KG1 (cell line): Measurements from ENCODE around the gene MOB2.

Experiments used
- DNase-seq: peaks from one replicate; lab custom pipeline; 2025; lab: John Stamatoyannopoulos, UW

Gene MOB2

GRCh38 chr11:1470681-1471611 lies 15.6 kb downstream of the MOB2 start:
- no peak for DNase-seq

GRCh38 chr11:1469911-1470680 lies 16.5 kb downstream of the MOB2 start:
- no peak for DNase-seq

- no peak for DNase-seq
Observed at GRCh38 chr11:1469287-1469910, 17.2 kb downstream of the MOB2 start.

GRCh38 chr11:1468473-1469066 lies 18.0 kb downstream of the MOB2 start:
- no peak for DNase-seq

- DNase-seq = no peak
Observed at GRCh38 chr11:1468002-1468401, 18.6 kb downstream of the MOB2 start.

- no peak for DNase-seq
Observed at GRCh38 chr11:1467270-1467669, 19.3 kb downstream of the MOB2 start.

- no peak for DNase-seq
Observed at GRCh38 chr11:1466784-1467183, 19.8 kb downstream of the MOB2 start.

GRCh38 chr11:1463056-1463455 lies 23.5 kb downstream of the MOB2 start:
- DNase-seq = no peak

GRCh38 chr11:1462698-1462975 lies 23.9 kb downstream of the MOB2 start:
- DNase-seq = no peak

- DNase-seq = no peak
Observed at GRCh38 chr11:1461826-1462697, 24.5 kb downstream of the MOB2 start.

GRCh38 chr11:1460986-1461825 lies 25.4 kb downstream of the MOB2 start:
- no peak for DNase-seq

- DNase-seq = no peak
Observed at GRCh38 chr11:1460396-1460985, 26.1 kb downstream of the MOB2 start.

- DNase-seq = no peak
Observed at GRCh38 chr11:1459764-1460395, 26.7 kb downstream of the MOB2 start.

GRCh38 chr11:1459219-1459575 lies 27.4 kb downstream of the MOB2 start:
- no peak for DNase-seq

GRCh38 chr11:1458340-1459218 lies 28.0 kb downstream of the MOB2 start:
- no peak for DNase-seq

GRCh38 chr11:1457856-1458255 lies 28.7 kb downstream of the MOB2 start:
- DNase-seq = no peak

- DNase-seq = no peak
Observed at GRCh38 chr11:1457326-1457680, 29.3 kb downstream of the MOB2 start.

- no peak for DNase-seq
Observed at GRCh38 chr11:1456596-1457325, 29.8 kb downstream of the MOB2 start.
